ENCODE measurements around the gene HDAC4. TPM values are rescaled to one million over a fixed set of nuclear protein-coding genes. Genes with fewer than 3 reads are reported as not detected.
A peak's percentile ranks its signal among the peaks of the same experiment; 100 is the strongest.

HDAC4 gene
- total RNA-seq, 4 donors from 2014 or later = 21.6 to 72.7 (median 35.2) TPM

DNA sequence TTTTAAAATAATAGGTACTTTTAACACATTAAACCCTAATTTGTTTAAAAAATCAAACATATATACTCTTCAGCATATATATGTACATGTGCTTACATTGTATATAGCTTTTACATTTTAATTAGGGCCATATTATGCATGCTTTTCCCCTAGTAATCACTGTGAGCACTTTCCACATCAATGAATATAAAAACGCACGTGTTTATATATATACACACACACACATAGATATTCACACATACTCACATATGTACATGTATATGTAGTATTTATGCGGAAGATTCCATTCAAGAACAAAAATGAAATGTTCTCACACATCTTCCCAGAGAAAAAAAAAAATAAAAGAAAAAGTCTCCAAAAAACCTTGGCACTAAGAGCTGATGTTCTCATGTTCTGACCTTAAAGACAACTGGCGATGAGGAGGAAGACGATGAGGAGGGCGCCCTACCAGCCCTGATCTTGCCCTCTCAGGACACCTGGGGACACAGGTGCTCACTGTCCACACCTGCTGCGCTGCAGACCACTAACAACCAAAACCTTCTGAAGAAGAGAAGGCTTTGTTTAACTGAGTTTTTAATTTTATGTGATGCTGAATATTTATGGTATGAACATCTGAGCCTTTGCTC lies 184.7 kb downstream of the HDAC4 start:
- H3K36me3 ChIP-seq = peaks cover 0 to 6% (median 0%) of the 10 kb centered on the region in 3 donors
- no peaks in the 10 kb centered on the region for H3K27me3 ChIP-seq
- no peak overlapping the region for H3K4me3 ChIP-seq
- H3K4me1 ChIP-seq = peaks cover 5 to 61% (median 28%) of the 10 kb centered on the region in 3 donors
- 79 to 80% methylated on average over 7 of the region's 7 CpGs for WGBS, 2 donors
- H3K27ac ChIP-seq = peak overlapping the region in 3 of 4 donors; percentile 52 to 63 (median 60)
- TF ChIP-seq POLR2A (IDR thresholded peaks at IDR 0.05) = no peak
- TF ChIP-seq, protein P1, sequence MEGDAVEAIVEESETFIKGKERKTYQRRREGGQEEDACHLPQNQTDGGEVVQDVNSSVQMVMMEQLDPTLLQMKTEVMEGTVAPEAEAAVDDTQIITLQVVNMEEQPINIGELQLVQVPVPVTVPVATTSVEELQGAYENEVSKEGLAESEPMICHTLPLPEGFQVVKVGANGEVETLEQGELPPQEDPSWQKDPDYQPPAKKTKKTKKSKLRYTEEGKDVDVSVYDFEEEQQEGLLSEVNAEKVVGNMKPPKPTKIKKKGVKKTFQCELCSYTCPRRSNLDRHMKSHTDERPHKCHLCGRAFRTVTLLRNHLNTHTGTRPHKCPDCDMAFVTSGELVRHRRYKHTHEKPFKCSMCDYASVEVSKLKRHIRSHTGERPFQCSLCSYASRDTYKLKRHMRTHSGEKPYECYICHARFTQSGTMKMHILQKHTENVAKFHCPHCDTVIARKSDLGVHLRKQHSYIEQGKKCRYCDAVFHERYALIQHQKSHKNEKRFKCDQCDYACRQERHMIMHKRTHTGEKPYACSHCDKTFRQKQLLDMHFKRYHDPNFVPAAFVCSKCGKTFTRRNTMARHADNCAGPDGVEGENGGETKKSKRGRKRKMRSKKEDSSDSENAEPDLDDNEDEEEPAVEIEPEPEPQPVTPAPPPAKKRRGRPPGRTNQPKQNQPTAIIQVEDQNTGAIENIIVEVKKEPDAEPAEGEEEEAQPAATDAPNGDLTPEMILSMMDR (IDR thresholded peaks at IDR 0.05) = no peak
- DNase-seq = no peak
- intact Hi-C loops (cut with DNase I) = no loop called here
- no peaks in the 10 kb centered on the region for H3K9me3 ChIP-seq

DNA sequence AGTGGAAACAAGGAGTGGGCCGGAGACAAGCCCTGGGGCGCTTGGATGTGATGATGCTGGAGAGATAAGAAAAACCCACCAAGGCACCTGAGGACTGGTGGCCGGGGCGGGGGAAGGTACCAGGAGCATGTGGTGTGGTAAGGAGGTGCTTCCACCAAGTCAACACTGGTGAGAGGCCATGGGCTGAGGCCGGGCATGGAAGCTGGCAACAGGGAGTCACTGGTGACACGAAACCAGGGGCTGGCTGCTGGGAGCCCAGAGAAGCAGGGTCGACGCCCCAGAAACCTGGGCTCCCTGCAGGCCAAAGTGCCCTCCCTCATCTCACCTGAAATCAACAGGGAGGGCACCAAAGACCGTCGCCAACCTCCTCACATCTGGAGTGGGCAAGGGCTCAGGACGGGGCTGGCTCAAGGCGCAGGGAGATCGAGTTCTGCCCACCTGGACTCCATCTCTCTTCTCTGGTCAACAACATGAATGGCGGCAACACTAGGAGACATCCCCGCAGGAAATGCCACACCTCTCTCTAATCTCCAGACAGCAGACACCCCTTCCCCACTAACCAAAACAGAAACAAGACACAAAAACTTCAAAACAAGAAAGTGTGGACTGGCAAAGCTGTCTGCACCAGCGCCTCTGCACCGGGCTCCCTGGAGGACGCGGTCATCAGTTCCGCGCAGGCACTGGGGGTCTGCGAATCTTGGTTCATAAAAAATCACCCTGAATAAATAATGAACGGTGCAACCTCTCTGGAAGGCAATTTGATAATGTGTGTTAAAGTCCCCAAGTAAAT lies 185.5 kb downstream of the HDAC4 start:
- 88 to 93% methylated on average over 15 to 19 of the region's 23 CpGs for WGBS, 2 donors
- intact Hi-C loops (cut with DNase I) = no loop called here
- no peaks in the 10 kb centered on the region for H3K9me3 ChIP-seq
- peak overlapping the region in 1 of 4 donors; percentile 21 for H3K27ac ChIP-seq
- no peaks in the 10 kb centered on the region for H3K27me3 ChIP-seq
- no peak for DNase-seq
- peaks cover 0 to 61% (median 24%) of the 10 kb centered on the region in 3 donors for H3K4me1 ChIP-seq
- H3K36me3 ChIP-seq = peaks cover 0 to 6% (median 0%) of the 10 kb centered on the region in 3 donors
- H3K4me3 ChIP-seq = no peak overlapping the region
- TF ChIP-seq, protein P1 (IDR thresholded peaks at IDR 0.05) = no peak
- TF ChIP-seq POLR2A (IDR thresholded peaks at IDR 0.05) = no peak

- H3K9me3 ChIP-seq = no peaks in the 10 kb centered on the region
- H3K27ac ChIP-seq = peak overlapping the region in 1 of 4 donors; percentile 38
- DNase-seq = no peak
- no peaks in the 10 kb centered on the region for H3K27me3 ChIP-seq
- intact Hi-C loops (cut with DNase I) = no loop called here
- peaks cover 0 to 6% (median 0%) of the 10 kb centered on the region in 3 donors for H3K36me3 ChIP-seq
- TF ChIP-seq, protein P1 (IDR thresholded peaks at IDR 0.05) = no peak
- no peak for TF ChIP-seq POLR2A (IDR thresholded peaks at IDR 0.05)
- WGBS, 2 donors = 92 to 93% methylated on average over 7 to 9 of the region's 9 CpGs
- no peak overlapping the region for H3K4me3 ChIP-seq
- H3K4me1 ChIP-seq = peaks cover 0 to 65% (median 24%) of the 10 kb centered on the region in 3 donors
These were observed 186.1 kb downstream of the HDAC4 start for GRCh38 chr2:239214725-239215124.

DNA sequence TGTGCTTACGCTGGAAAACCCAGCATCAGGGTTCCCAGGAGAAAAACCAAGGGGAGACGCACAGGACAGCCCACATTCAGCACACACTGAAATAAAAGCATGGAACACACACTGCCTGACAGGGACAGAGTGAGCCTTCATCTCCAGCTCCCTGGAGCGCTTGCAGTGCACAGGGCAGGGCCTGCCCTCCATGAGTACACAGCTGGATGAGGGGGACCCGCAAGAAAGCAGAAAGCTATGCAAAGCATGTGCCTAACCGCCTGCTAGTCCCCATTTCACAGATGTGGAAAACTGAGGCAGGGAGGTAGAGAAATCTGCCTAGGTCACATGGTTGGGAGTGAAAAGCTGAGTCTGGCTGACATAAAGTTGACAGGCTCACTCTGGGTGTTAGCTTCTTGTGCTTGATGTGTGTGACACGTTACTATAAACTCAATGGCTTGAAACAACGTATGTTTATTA lies 187.1 kb downstream of the HDAC4 start:
- Histone ChIP-seq H3K36me3 (peaks cover 0 to 6% (median 0%) of the 10 kb centered on the region in 3 donors), H3K27ac (peak overlapping the region in 2 of 4 donors; percentile 38 to 55), H3K4me3 (no peak overlapping the region), H3K27me3 (no peaks in the 10 kb centered on the region), H3K4me1 (peaks cover 0 to 69% (median 24%) of the 10 kb centered on the region in 3 donors), H3K9me3 (no peaks in the 10 kb centered on the region)
- intact Hi-C loops (cut with DNase I) = no loop called here
- TF ChIP-seq, protein P1 (IDR thresholded peaks at IDR 0.05) = no peak
- no peak for TF ChIP-seq POLR2A (IDR thresholded peaks at IDR 0.05)
- WGBS, 2 donors = 88 to 90% methylated on average over 4 of the region's 7 CpGs
- DNase-seq = no peak
